ENCODE measurements around the gene ERICH2. TPM values are rescaled to one million over a fixed set of nuclear protein-coding genes. Genes with fewer than 3 reads are reported as not detected.
A peak's percentile ranks its signal among the peaks of the same experiment; 100 is the strongest.
"Not testable (repeated sequence)": the region's sequence is repeated elsewhere in the genome, so short reads cannot be mapped to it uniquely, and the experiment has no call there.

The ERICH2 gene
- total RNA-seq, 1 donor from 2014 or later: 0.85 TPM

DNA sequence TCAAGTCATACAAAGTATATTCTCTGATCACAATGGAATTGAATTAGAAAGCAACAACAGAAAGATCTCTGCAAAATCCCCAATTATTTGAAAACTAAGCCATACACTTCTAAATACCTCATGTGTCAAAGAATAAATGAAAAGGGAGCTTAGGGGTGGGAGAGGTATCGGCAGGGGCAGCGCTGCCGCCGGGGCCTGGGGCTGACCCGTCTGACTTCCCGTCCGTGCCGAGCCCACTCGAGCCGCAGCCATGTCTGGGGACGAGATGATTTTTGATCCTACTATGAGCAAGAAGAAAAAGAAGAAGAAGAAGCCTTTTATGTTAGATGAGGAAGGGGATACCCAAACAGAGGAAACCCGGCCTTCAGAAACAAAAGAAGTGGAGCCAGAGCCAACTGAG is 18.6 kb upstream of the ERICH2 start:
- DNase-seq (ENCODE audit: low spot score); ATAC-seq; intact Hi-C loops (cut with DNase I): not testable (repeated sequence)

DNA sequence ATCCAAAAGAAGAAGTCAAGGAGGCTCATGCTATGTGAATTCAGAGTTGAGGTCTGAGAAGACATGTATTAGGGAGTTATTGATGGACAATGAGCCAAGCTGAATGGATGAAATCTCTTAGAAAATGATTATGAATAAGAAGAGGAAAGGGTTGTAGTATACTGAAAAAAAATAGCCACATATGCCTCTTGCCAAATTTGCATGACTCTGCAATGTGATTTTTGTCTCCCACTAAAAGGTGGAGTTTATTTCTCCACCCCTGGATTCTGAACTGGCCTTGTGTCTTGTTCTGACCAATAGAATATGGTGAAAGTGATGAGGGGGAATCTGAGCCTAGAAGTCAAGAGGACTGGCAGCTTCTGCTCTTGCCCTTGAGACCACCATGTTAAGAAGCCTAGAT is 8.6 kb upstream of the ERICH2 start:
- ATAC-seq: no peak
- intact Hi-C loops (cut with DNase I): no loop called here
- no peak for DNase-seq (ENCODE audit: low spot score)

DNA sequence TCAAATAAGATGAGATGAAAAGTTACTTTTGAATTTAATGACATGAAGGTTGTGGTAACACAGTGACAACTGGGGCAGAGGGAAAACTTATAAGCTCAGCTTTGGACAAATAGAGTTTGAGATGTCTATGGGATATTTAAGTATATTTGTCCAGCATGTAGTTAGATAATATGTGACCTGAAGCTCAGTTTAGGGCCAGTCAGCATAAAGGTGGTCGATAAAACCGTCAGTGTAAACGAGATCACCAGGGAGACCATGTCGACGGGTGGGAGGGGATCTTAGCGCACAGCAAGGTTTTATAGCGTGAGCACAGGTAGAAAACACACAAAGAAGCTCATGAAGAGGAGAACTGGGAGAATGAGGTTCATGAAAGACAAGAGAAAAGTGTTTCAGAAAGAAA is 7.4 kb upstream of the ERICH2 start:
- ATAC-seq: no peak
- intact Hi-C loops (cut with DNase I): no loop called here
- DNase-seq (ENCODE audit: low spot score): no peak

DNA sequence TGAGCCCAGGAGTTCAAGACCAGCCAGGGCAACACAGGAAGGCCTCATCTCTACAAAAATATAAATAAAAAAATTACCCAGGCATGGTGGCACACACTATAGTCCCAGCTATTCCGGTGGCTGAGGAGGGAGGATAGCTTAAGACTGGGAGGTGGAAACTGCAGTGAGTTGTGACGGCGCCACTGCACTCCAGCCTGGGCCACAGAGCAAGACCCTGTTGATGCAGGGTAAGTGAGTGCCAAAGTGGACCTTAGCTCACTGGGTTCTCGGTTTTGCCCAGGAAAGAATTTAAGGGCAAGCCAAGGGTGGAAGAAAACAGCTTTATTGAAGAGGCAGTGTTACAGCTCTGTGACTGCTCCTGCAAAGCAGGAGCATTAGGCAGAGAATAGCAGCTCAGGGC is 6.9 kb upstream of the ERICH2 start:
- ATAC-seq (no peak), DNase-seq (ENCODE audit: low spot score) (no peak)
- intact Hi-C loops (cut with DNase I): no loop called here

GRCh38 chr2:170764880-170765261 is 5.3 kb upstream of the ERICH2 start:
- ATAC-seq: no peak
- no peak for DNase-seq (ENCODE audit: low spot score)
- intact Hi-C loops (cut with DNase I): no loop called here

- ATAC-seq (no peak), DNase-seq (ENCODE audit: low spot score) (no peak)
- intact Hi-C loops (cut with DNase I): no loop called here
Measured at GRCh38 chr2:170766693-170767092, 3.5 kb upstream of the ERICH2 start.

- ATAC-seq (peak; percentile 96), DNase-seq (ENCODE audit: low spot score) (peak; percentile 75)
- intact Hi-C loops (cut with DNase I): no loop called here
Measured at GRCh38 chr2:170770606-170771420, 635 bp downstream of the ERICH2 start.

DNA sequence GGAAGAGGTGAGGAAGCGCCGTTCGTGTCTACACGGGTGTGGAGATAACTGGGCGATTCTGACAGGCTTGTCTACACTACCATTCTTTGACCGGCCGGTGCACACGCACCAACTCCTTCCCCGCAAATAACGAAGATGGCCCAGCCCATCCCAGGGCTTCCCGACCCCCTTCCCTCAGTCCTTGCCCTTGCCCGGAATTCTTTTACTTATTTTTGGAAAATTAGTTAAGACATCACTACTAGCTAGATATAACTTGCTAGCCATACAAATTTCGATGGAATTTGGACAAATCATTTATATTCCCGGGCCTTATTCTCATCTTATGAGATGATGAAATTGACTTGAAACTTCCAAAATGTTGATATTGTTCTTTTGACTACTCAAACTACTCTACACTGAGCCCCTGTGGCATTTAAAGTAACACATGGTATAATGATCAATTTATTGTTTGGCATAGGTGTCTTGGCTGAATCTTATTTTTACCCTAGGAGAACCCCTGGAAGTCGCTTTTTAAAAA is 1.3 kb downstream of the ERICH2 start:
- ATAC-seq (no peak), DNase-seq (ENCODE audit: low spot score) (no peak)
- intact Hi-C loops (cut with DNase I): no loop called here

GRCh38 chr2:170772295-170772694 is 2.1 kb downstream of the ERICH2 start:
- ATAC-seq: no peak
- intact Hi-C loops (cut with DNase I): no loop called here
- DNase-seq (ENCODE audit: low spot score): no peak

GRCh38 chr2:170774074-170774473 is 3.9 kb downstream of the ERICH2 start:
- intact Hi-C loops (cut with DNase I): no loop called here
- DNase-seq (ENCODE audit: low spot score): no peak
- ATAC-seq: no peak

GRCh38 chr2:170778900-170779299 is 8.7 kb downstream of the ERICH2 start:
- ATAC-seq (no peak), DNase-seq (ENCODE audit: low spot score) (no peak)
- intact Hi-C loops (cut with DNase I): no loop called here

DNA sequence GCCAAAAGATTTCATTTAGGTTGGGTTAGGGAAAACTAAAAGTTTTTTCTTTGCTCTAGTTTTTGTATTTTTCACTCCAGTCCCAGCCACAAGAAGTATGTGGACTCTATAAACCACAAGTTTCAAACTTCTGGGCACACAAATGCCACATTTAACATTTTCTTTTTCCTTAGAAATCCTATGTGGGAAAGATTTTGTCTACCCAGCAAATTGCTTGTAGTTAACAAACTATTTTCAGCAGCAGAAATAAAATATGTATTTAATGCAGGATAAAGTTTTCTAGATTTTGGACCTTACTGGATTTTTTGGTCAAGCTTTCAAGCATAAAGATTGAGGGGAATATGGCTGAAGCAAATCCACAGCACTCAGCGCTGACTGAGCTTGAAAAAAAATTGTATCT is 9.1 kb downstream of the ERICH2 start:
- ATAC-seq: no peak
- no peak for DNase-seq (ENCODE audit: low spot score)
- intact Hi-C loops (cut with DNase I): no loop called here

DNA sequence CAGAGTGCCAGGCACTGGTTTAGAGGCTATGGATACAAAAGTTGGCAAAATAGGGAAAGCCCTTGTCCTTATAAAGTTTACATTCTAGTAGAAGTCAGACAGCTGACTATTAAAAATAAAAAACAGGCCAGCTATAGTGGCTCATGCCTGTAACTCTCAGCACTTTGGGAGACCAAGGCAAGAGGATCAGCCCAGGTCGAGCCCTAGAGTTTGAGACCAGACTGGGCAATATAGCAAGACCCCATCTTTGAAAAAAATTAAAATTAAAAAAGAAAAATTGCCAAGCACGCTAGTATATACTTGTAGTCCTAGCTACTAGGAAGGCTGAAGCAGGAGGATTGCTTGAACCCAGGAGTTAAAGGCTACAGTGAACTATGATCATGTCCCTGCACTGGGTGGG is 12.5 kb downstream of the ERICH2 start:
- no peak for ATAC-seq
- intact Hi-C loops (cut with DNase I): no loop called here
- DNase-seq (ENCODE audit: low spot score): no peak

DNA sequence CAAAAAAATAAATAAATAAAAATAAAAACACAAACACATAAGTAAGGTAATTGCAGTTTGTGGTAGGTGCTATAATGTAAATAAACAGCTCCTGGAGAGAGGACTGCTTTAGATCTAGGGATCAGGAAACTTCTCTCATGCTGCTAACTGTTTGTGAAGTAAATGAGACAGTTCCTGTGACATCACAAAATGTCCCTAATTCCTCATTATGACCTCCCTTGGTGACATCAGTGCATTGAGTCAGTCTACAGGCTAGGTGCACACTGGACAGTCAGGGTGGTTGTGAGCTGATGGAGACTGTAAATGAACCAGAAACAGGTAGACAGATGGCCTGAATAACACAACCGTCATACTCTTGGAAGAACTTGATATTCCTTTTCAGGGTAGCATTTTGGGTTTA is 13.4 kb downstream of the ERICH2 start:
- intact Hi-C loops (cut with DNase I): no loop called here
- DNase-seq (ENCODE audit: low spot score) (no peak), ATAC-seq (no peak)

GRCh38 chr2:170798996-170799395 is 28.8 kb downstream of the ERICH2 start:
- intact Hi-C loops (cut with DNase I): no loop called here
- DNase-seq (ENCODE audit: low spot score) (no peak), ATAC-seq (no peak)

- no peak for DNase-seq (ENCODE audit: low spot score)
- intact Hi-C loops (cut with DNase I): no loop called here
- no peak for ATAC-seq
Measured at GRCh38 chr2:170806548-170806947, 36.4 kb downstream of the ERICH2 start.

DNA sequence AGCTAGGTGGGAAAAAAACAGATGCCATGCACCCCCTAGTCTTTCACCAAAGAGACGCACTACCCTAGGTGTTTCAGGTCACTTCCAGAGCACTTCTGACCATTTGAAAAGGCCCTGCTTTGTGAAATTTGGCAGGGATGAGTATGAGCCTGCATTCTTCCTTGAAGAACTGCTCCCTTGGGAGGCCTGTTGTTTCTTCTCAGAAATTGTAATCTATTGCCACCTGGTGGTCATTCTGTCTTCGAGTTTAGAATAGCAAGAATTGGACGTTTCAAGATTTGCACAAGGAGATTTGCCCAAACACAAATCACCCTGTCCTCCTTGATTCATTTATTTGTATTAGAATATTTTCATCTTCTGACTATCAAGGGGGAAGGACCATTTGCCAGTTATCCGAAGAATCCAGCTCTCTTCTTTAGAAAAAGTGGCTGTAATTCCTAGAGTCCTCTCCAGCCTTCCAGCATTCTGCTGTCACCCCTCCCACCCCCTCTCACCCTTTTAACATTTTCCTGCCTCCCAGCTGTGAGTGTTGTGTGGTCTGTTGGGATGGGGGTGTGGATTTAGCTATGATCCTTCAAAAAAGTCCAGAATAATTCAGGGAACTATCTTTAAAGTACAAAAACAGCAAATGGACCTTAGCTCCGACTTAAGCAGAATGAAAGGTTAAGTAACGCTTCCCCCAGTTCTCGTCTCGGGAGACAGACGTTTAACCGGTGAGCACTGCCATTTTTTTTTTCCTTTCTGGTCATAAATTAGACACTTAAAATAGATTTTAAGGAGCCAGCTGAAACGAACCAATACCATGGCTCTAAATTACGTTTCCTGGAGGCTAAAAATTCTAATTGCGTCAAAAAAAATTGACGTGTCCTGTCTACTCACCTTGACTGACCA is 42.8 kb downstream of the ERICH2 start:
- peak; percentile 78 for ATAC-seq
- no peak for DNase-seq (ENCODE audit: low spot score)
- intact Hi-C loops (cut with DNase I): loop anchor here (10.0 kb wide), 1 partner anchor 418 kb away; no protein-coding TSS in a partner anchor

DNA sequence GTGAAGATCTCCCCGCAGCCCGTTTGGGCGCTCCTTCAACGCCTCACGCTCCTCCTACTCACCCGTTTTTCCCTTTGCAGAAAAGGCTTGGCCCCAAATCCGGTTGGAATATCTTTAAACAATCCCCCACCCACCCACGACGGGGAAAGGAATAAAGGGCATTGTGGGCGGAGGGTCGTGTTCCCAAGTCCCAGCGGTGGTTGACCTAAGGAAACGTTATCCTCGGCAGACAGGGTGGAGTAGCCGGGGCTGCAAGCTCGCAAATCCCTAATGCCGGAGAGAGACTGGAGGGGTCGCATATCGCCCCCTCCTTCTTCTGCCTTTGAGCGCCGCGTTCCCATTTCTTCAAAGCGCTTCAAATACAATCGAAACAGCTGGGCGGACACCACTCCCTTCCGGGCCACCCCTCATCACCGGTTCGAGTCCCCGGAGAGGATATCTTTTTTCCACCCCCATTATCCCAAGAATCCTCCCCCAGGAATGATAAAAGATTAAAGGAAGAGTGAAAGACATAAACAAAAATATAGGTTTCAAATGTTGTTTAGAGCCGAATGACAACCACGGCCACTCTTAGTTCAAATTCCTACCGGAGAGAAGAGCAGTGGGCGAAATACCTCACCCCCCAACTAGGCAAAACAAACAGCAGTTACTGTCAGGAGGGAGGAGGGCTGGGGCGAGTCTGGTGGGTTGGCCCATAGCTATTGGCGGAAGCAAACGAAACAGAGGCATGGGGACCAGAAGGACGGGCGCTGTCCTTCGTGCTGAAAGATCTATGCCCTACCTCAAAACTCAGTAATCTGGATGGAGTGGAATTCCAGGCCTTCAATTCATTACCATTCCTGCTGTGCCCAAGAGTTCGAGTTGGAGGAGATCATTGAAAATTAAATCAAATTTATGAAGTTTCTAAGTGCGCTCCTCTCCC is 43.7 kb downstream of the ERICH2 start:
- DNase-seq (ENCODE audit: low spot score): no peak
- intact Hi-C loops (cut with DNase I): loop anchor here (10.0 kb wide), 1 partner anchor 419 kb away; no protein-coding TSS in a partner anchor
- no peak for ATAC-seq
